Keratinocyte (primary cell): ENCODE results near the gene ARHGEF38. TPM values are rescaled to one million over a fixed set of nuclear protein-coding genes. Genes with fewer than 3 reads are reported as not detected.

Experiments used
- DNase-seq: peaks from one replicate; pipeline ENCODE4 v3.0.0-alpha.2; 2011; ENCODE audit warnings: low read depth, missing footprints, low spot score
- FAIRE-seq: peaks from 2 replicates; lab custom pipeline; 2011; peaks lifted over from hg19 to GRCh38; lab: Jason Lieb, UNC
- H2AFZ ChIP-seq: 2 replicates; pipeline ENCODE4 v1.6.0; 2012; ENCODE audit warnings: low read length, control low read depth, inconsistent platforms; ENCODE audit not compliant: control insufficient read depth
- H3K27ac ChIP-seq: 2 replicates; pipeline ENCODE4 v1.5.1; 2011; ENCODE audit warnings: low read length; ENCODE audit not compliant: control insufficient read depth, insufficient read depth
- H3K27me3 ChIP-seq: 3 replicates; pipeline ENCODE4 v1.6.0; 2011; ENCODE audit warnings: low read length; ENCODE audit not compliant: control insufficient read depth, insufficient read depth; ENCODE audit errors: extremely low read depth
- H3K36me3 ChIP-seq, 2 experiments: 2 replicates in 1 of 2; 3 replicates in 1 of 2; pipeline ENCODE4 v1.5.1; 2011; ENCODE audit warnings: low read length in 2 of 2, mild to moderate bottlenecking in 1 of 2; ENCODE audit not compliant: control insufficient read depth in 2 of 2, insufficient read depth in 2 of 2; ENCODE audit errors: extremely low read depth in 1 of 2
- H3K4me1 ChIP-seq: 3 replicates; pipeline ENCODE4 v1.5.1; 2011; ENCODE audit warnings: low read length; ENCODE audit not compliant: control insufficient read depth, insufficient read depth; ENCODE audit errors: extremely low read depth
- H3K4me2 ChIP-seq: 3 replicates; pipeline ENCODE4 v1.6.0; 2011; ENCODE audit warnings: low read depth, low read length; ENCODE audit not compliant: control insufficient read depth, insufficient read depth; ENCODE audit errors: extremely low read depth
- H3K4me3 ChIP-seq, 3 experiments: fragments of 200-600 bp in 1 of 3; sonication (generic) in 1 of 3; 2 replicates in 2 of 3; 3 replicates in 1 of 3; pipeline ENCODE4 v1.5.1; 2011 to 2016; ENCODE audit warnings: low read length in 3 of 3, mild to moderate bottlenecking in 3 of 3, control low read depth in 2 of 3, inconsistent platforms in 1 of 3, low read depth in 1 of 3, mixed read lengths in 1 of 3, mixed run types in 1 of 3, moderate library complexity in 1 of 3; ENCODE audit not compliant: control insufficient read depth in 2 of 3, insufficient read depth in 2 of 3; ENCODE audit errors: extremely low read depth in 1 of 3
- H3K79me2 ChIP-seq: 2 replicates; pipeline ENCODE4 v1.6.0; 2012; ENCODE audit warnings: low read length; ENCODE audit not compliant: control insufficient read depth, insufficient read depth
- H3K9ac ChIP-seq: 3 replicates; pipeline ENCODE4 v1.6.0; 2011; ENCODE audit warnings: low read length; ENCODE audit not compliant: control insufficient read depth, insufficient read depth; ENCODE audit errors: extremely low read depth
- H3K9me1 ChIP-seq: 3 replicates; pipeline ENCODE4 v1.6.0; 2011; ENCODE audit warnings: low read length; ENCODE audit not compliant: control insufficient read depth, insufficient read depth; ENCODE audit errors: extremely low read depth
- H3K9me3 ChIP-seq: 2 replicates; pipeline ENCODE4 v1.5.1; 2012; ENCODE audit warnings: low read depth, low read length; ENCODE audit not compliant: control insufficient read depth
- H4K20me1 ChIP-seq: 3 replicates; pipeline ENCODE4 v1.6.0; 2011; ENCODE audit warnings: low read length; ENCODE audit not compliant: control insufficient read depth, insufficient read depth; ENCODE audit errors: extremely low read depth
- EZH2 ChIP-seq: IDR thresholded peaks from one replicate; pipeline ENCODE4 v1.6.1; 2012; ENCODE audit warnings: inconsistent platforms, mild to moderate bottlenecking, low read length, moderate library complexity
- dilution Hi-C: fragments of 300-500 bp; cut with MboI; formaldehyde crosslinking; loops from one replicate; pipeline ENCODE4 v1.7.0; 2020; ENCODE audit warnings: low sequenced_read_pairs; ENCODE audit not compliant: extremely low pct_ligation_motif_present
- polyA plus RNA-seq, 5 experiments: library from polyadenylated mRNA; depleted of rRNA in 3 of 5; stranded (reverse) in 3 of 5; stranded (forward) in 1 of 5; unstranded in 1 of 5; fragments of >200 nt; gene quantifications; 1 replicate in 1 of 5; 2 replicates in 3 of 5; 3 replicates in 1 of 5; pipeline versions ENCODE4 v1.2.1 to v1.2.3, GENCODE V29; 2011 to 2012; ENCODE audit warnings: missing spikeins in 2 of 5, low read depth in 1 of 5, low replicate concordance in 1 of 5
- TF ChIP-seq, protein P1 (sequence below), 3 experiments: IDR thresholded peaks in 1 of 3; conservative IDR thresholded peaks in 1 of 3; optimal IDR thresholded peaks in 1 of 3; 2 replicates in 2 of 3; 3 replicates in 1 of 3; pipeline versions ENCODE3 to v1.5.1; 2011; ENCODE audit warnings: low read length in 3 of 3, mild to moderate bottlenecking in 3 of 3, moderate library complexity in 2 of 3, control low read depth in 1 of 3, inconsistent platforms in 1 of 3; ENCODE audit not compliant: insufficient read depth in 2 of 3; ENCODE audit errors: extremely low read depth in 1 of 3

The ARHGEF38 gene
- polyA plus RNA-seq, 1 donor (not counting 4 experiments of a cell fraction or from before 2014, with no cell fraction given) = 0.09 TPM

DNA sequence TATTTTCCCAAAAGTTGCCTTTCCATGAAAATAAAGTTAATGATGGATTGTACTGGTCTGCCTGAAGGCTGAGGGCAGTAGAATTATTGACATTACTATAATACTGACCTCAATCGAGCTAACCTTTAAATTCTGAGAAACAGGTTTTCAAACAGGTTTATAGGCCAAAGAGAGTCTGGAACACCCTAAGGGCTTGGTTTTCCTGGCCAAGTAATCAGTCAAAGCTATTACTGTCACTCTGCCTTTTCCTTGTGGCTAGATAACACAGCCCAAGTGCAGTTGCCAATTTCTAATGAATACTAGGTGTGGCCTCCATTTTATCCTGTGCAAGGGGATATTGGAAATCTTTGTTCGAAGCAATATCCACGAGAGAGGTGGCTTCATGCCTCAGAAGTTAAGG is 80.8 kb downstream of the ARHGEF38 start:
- DNase-seq = no peak
- no peak overlapping the region for H3K27ac ChIP-seq

GRCh38 chr4:105634402-105635080 is 82.1 kb downstream of the ARHGEF38 start:
- DNase-seq = no peak
- Histone ChIP-seq H3K27me3 (no peaks in the 10 kb centered on the region), H3K9ac (no peak overlapping the region), H4K20me1 (no peaks in the 10 kb centered on the region), H3K79me2 (no peaks in the 10 kb centered on the region), H3K9me3 (no peaks in the 10 kb centered on the region), H3K9me1 (no peaks in the 10 kb centered on the region), H3K36me3 (no peaks in the 10 kb centered on the region), H2AFZ (peak overlapping the region; percentile 19), H3K4me1 (peaks cover 46% of the 10 kb centered on the region), H3K27ac (no peak overlapping the region), H3K4me3 (no peak overlapping the region), H3K4me2 (no peak overlapping the region)
- TF ChIP-seq EZH2 = no peak
- TF ChIP-seq, protein P1, sequence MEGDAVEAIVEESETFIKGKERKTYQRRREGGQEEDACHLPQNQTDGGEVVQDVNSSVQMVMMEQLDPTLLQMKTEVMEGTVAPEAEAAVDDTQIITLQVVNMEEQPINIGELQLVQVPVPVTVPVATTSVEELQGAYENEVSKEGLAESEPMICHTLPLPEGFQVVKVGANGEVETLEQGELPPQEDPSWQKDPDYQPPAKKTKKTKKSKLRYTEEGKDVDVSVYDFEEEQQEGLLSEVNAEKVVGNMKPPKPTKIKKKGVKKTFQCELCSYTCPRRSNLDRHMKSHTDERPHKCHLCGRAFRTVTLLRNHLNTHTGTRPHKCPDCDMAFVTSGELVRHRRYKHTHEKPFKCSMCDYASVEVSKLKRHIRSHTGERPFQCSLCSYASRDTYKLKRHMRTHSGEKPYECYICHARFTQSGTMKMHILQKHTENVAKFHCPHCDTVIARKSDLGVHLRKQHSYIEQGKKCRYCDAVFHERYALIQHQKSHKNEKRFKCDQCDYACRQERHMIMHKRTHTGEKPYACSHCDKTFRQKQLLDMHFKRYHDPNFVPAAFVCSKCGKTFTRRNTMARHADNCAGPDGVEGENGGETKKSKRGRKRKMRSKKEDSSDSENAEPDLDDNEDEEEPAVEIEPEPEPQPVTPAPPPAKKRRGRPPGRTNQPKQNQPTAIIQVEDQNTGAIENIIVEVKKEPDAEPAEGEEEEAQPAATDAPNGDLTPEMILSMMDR (optimal IDR thresholded peaks at IDR 0.05 in 1 of 3, IDR thresholded peaks at IDR 0.05 in 1 of 3, conservative IDR thresholded peaks at IDR 0.05 in 1 of 3; ENCODE audit: extremely low read depth in 1 of 3, insufficient read depth in 2 of 3, low read length in 3 of 3) = no peak
- no peak for FAIRE-seq
- dilution Hi-C loops = no loop called here

More for the DNA sequence above, 80.8 kb downstream of the ARHGEF38 start:
- Histone ChIP-seq H3K9me3 (no peaks in the 10 kb centered on the region), H2AFZ (peak overlapping the region; percentile 21), H3K27me3 (no peaks in the 10 kb centered on the region), H4K20me1 (no peaks in the 10 kb centered on the region), H3K4me2 (peak overlapping the region; percentile 60), H3K4me3 (no peak overlapping the region), H3K79me2 (no peaks in the 10 kb centered on the region), H3K36me3 (no peaks in the 10 kb centered on the region), H3K9me1 (no peaks in the 10 kb centered on the region), H3K9ac (no peak overlapping the region), H3K4me1 (peaks cover 46% of the 10 kb centered on the region)
- TF ChIP-seq EZH2 = no peak
- TF ChIP-seq, protein P1 (optimal IDR thresholded peaks at IDR 0.05 in 1 of 3, IDR thresholded peaks at IDR 0.05 in 1 of 3, conservative IDR thresholded peaks at IDR 0.05 in 1 of 3; ENCODE audit: extremely low read depth in 1 of 3, insufficient read depth in 2 of 3, low read length in 3 of 3) = no peak
- FAIRE-seq = peak; percentile 77
- dilution Hi-C loops = no loop called here
